GM13976 (cell line): ENCODE results near the gene C19orf81.

Experiments used
- DNase-seq: peaks from one replicate; pipeline ENCODE4 v3.0.0; 2012; ENCODE audit warnings: low spot score
- in situ Hi-C: fragments of 300-500 bp; cut with MboI; formaldehyde crosslinking; loops from one replicate; pipeline ENCODE4 v1.12.0; 2022; ENCODE audit warnings: low sequenced_read_pairs, mixed read lengths, inconsistent platforms; ENCODE audit not compliant: unreplicated experiment
- TF ChIP-seq, protein P1 (sequence below): IDR thresholded peaks from 2 replicates; pipeline ENCODE4 v1.5.1; 2012; ENCODE audit warnings: borderline replicate concordance, mild to moderate bottlenecking; ENCODE audit not compliant: insufficient read depth; ENCODE audit errors: extremely low read depth, missing control alignments, control extremely low read depth

C19orf81 gene

GRCh38 chr19:50660088-50660366, 10.8 kb downstream of the C19orf81 start:
- TF ChIP-seq, protein P1, sequence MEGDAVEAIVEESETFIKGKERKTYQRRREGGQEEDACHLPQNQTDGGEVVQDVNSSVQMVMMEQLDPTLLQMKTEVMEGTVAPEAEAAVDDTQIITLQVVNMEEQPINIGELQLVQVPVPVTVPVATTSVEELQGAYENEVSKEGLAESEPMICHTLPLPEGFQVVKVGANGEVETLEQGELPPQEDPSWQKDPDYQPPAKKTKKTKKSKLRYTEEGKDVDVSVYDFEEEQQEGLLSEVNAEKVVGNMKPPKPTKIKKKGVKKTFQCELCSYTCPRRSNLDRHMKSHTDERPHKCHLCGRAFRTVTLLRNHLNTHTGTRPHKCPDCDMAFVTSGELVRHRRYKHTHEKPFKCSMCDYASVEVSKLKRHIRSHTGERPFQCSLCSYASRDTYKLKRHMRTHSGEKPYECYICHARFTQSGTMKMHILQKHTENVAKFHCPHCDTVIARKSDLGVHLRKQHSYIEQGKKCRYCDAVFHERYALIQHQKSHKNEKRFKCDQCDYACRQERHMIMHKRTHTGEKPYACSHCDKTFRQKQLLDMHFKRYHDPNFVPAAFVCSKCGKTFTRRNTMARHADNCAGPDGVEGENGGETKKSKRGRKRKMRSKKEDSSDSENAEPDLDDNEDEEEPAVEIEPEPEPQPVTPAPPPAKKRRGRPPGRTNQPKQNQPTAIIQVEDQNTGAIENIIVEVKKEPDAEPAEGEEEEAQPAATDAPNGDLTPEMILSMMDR = no peak
- in situ Hi-C loops = no loop called here
- no peak for DNase-seq

DNA sequence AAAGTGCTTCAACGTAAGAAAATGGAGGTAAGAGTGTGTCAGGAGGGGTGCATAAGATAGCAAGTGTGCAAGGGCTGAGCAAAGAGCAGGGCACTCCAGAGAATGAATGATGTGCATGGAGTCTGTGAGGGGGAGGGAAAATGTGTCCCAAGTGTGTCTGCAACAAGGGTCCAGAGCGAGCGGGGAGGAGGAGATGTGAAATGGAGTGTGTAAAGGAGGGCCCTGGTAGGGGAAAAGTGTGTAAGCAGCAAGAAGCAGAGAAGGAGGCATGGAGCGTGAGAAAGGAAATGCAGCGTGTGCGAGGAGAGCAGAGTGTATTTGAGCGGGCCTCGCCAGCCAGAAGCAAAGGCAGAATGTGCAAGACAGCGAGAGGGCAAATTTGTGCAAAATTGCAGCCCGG, 11.8 kb downstream of the C19orf81 start:
- TF ChIP-seq, protein P1 = no peak
- in situ Hi-C loops = no loop called here
- no peak for DNase-seq

DNA sequence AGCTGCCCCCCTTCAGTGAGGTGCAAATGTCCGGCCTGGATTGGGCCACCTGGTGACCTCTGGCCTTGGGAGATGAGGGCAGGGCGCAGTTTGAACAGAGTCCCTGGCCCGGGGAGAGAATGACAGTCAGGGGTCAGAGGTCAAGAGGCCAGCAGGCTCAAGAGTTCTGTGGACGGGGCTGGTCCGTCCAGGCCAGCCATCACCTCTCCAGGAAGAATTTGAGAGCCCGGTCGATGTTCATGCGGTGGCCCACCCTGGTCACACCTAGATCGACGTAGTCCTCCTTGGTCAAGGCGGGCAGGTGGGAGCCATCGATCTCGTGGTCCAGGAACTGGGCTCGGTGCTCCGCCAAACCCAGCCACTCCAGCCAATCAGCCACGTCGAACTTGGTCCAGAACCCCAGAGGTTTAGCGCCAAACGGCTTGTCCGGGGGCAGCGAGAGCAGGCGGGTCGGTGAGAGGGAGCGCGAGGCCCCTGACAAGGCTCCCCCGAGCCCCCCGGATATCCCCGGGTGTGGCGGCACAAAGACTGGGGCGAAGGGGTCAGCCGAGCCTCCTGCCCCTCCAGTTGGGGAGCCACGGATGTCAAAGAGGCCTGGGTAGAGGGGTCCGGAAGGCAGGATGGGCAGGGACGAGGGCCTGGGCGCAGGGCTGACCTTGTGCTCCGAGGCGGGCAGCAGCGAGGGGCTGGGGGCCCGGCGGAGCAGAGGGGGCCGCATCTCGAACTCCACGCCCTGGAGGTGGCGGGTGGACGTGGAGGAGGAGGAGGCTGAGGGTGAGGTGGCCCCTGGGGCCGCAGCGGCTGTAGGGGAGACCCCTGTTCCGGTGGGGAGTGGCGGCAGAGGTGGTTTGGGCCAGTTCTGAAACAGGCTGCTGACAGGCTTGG, 12.8 kb downstream of the C19orf81 start:
- TF ChIP-seq, protein P1 = no peak
- in situ Hi-C loops = no loop called here
- no peak for DNase-seq

DNA sequence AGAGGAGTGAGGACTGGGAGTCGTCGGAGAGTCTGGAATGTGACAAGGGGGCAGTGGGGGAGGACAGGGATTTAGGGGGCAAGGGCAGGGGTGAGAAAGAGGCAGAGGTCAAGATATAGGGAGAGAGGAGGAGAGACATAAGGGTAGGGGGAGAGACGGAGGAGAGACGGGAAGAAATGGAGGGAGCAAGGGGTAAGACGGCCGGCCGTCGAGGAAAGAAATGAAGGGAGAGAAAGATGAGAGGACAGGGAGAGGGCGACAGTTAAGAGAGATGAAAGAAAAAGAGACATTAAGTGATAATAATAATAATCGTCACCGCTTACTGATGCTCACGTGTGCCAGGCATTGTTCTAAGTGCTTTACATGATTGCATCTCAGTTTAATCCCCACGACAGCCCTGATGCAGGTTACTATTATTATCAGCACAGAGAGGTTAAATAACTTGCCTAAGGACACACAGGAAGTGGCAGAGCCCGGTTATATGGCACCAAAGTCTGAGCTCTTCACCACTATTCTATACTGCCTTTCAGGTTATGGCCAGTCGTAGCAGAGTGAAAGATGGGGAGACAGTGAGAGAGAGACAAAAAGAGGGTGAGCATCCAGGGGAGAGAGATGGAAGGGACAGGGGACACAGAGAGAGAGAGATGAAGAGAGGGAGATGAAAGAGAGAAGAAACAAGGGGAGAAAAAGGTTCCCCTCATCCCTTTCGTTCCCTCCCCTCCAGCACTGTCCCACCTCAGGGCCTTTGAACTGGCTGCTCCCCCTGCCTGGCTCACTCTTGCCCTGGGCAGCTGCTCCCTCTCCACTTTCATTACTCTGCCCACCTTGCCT, 13.6 kb downstream of the C19orf81 start:
- in situ Hi-C loops = no loop called here

GRCh38 chr19:50663482-50663790, 14.2 kb downstream of the C19orf81 start:
- TF ChIP-seq, protein P1 = no peak
- DNase-seq = no peak
- in situ Hi-C loops = no loop called here

More for the DNA sequence above, 13.6 kb downstream of the C19orf81 start:
- TF ChIP-seq, protein P1 = no peak
- DNase-seq = no peak

DNA sequence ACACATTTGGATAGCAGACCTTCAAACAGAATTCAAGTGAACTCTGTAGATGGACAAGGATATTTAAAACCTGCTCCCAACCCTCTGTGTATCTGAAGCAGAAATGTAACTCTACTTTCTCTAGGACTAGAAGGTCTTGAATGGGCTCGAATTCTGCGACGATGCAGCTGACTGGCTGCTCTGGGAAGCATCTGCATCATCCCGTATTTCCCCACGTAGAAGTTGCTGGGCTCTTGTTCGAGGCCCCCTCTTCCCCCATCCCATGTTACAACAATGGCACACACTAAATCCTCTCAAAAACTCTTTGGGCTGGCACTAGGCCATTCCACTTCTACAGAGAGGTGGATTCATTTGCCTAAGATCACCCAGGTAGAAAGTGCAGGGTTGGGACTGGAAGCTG, 15.0 kb downstream of the C19orf81 start:
- no peak for DNase-seq
- in situ Hi-C loops = no loop called here
- TF ChIP-seq, protein P1 = no peak
